ENCODE results near the gene ADAMTSL5.
"Not testable (repeated sequence)": the region's sequence is repeated elsewhere in the genome, so short reads cannot be mapped to it uniquely, and the experiment has no call there.

ADAMTSL5 gene

DNA sequence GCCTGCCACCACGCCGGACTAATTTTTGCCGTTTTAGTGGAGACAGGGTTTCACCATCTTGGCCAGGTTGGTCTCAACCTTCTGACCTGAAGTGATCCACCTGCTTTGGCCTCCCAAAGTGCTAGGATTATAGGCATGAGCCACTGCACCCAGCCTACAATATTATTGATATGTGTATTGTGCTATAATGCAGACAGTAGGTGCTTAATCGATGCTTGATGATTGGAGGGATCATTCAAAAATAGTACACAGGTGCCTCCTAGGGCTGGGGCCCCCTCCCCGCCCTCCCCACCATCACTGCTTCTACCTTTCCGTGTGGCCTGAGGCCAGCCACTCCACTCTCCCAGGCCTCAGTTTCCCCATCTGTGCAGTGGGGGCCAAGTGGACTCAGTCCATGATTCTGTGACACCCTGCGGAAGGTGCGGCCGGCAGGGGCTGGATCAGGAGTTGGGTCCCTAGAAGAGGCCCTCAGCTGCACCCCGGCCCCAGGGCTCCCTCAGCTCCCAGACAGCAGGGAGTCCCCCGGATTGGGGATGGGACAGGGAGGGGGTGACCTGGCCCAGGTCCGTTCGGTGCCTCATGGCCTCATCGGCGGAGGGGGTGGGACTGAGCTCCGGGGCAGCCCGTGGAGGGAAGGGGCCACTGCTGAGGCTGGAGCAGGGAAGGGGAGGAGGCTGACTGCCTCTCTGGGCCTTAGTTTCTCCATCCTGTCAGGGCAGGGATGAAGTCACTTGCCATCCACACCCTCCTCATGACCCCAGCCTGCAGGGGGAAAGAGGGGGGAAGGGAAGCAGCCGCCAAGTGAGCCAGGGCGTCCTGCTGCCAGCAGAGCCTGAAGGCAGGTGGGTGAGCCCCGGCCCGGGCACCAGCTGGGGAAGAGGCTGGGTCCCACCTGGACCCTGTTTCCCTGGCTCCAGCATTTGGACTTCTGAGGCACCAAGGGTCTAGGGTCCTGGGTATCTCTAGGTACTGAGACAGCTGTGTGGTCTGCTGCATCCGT lies 1.2 kb downstream of the ADAMTSL5 start:
- no peak for DNase-seq

DNA sequence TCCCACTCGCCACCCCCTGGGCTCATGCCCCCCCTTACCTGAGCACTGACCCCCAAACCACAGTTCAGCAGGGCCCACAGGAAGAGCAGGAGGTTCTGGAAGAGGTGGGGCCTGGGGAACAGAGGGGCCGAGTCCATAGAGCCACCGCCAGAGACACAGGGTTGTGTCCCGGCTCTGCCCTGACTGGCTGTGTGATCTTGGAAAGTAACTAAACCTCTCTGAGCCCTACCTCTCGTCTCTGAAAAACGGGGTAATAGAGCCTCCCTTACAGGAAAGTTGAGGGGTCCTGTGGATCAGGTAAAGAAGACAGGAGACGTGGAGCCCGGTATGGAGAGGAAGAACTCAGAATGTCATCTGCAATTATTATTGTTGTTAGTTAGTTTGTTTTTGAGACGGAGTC lies 2.0 kb downstream of the ADAMTSL5 start:
- DNase-seq = no peak

DNA sequence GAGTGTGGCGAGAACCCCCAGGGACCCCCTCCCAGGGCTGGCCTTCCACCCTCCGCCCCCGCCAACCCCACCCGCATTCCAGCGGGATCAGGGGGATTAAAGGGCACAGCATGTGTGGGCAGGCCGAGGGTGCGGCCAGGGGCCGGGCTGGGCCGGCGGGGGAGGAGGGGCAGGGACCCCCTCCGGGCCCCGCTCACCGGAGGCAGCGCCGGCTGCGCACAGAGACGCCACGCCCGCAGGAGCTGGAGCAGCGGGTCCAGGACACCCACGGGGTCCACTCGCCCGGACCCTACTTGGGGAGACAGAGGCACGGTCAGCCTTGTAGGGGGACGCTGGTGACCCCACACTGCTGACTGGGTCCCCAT lies 2.4 kb downstream of the ADAMTSL5 start:
- DNase-seq = no peak

DNA sequence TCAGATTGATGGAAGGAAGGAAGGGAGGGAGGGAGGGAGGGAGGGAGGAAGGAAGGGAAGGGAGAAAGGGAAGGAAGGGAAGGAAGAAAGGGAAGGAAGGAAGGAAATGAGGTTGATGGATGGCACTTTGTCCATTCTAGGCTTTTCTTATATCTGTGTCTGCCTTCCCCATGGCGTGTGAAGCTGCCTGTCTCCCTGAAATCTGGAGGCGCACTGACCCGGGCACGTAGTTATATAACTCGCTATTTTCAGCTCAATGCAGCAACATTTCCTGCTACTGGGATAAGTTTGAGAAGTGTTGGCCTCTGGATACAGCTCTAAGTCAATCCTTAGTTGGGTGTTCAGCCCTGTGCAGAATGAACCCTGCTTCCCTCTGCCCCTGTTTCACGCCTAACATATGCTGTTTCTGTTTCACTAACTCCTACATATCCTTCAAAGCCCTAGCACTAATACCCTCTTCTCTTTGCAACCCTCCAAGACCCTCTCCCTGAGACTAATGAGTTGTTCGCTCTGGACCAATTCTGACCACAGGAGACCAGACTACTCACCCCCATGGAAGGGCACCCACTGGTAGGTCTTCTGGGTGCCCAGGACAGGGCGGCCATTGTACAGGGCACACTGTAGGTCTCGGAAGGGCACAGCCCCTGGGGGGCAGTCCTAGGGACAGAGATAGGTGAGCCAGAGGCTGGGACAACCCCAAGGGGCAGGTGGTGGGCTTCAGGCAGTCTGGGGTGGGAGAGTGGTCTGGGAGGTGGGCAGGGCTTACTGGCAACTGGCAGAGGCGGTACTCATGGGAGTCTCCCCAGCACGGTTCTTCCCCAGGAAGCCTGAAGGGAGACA lies 3.0 kb downstream of the ADAMTSL5 start:
- DNase-seq = no peak

DNA sequence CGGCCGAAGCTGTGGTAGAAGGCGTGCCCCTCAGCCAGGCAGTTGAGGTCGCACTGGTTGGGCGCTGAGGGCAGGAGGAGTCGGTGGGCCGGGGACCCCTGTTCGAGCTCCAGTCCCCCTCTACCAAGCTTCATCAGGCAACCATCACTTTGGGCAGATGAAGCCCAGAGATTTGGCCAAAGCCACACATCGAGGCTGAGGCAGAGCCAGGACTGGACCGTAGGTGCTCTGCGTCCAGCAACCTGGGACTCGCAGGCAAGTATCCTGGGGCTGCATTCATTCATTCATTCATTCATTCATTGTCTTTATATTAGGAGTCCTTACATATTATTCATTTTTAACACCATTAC lies 4.3 kb downstream of the ADAMTSL5 start:
- no peak for DNase-seq

DNA sequence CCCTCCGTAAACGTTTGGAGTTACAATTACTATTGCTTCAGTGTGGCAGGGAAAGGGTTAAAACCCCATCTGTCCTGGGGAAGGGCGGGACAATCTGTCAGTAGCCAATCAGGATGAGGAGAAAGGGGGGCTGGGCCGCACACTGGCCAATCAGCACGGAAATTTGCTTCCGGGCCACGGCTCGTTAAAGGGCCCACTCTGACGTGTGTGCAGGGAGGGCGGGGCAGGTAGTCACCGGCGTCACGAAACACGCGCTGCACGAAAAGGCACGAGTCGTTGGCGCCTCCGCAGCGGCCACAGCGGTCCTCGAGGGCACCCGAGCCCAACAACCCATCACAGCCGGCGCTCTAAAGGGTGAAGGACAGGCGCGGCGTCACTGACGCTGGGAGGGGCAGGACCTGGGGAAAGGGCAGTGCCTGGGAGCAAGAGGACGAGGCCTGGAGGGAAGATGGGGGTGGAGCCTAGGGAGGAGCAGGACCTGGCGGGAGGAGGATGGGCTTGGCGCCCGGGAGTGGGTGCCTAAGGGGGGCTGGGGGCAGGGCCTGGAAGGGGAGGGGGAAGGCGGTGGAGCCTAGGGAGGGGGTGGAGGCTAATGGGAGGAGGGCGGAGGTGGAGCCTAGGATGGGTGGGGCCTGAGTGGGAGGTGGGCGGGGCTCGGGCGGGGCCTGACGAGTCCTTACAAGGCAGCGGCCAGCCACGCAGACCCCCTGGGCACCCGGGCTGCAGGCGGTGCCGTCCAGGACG lies 4.9 kb downstream of the ADAMTSL5 start:
- DNase-seq = peak; percentile 93 to 97

DNA sequence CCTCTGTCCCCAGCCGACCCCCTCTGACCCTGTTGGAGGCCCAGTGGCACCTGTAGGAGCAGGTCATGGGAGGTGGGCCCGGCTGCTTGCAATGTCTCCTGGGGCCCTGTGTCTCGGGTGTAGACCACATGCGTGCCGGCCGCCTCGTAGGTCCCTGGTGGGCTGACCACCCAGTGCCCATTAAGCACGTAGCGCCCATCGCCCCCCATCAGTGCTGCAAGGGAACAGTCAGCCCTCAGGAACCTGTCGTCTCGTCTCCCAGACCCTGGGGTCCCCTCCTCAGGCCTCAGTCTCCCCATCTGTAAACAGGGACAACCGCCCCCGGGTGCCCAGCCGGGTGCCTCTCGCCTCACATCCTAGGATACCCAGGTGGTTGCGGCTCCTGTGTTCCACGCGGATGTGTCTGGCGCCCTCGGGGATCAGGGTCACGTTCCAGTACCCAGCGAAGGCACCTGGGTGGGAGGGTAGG lies 5.6 kb downstream of the ADAMTSL5 start:
- DNase-seq = no peak

DNA sequence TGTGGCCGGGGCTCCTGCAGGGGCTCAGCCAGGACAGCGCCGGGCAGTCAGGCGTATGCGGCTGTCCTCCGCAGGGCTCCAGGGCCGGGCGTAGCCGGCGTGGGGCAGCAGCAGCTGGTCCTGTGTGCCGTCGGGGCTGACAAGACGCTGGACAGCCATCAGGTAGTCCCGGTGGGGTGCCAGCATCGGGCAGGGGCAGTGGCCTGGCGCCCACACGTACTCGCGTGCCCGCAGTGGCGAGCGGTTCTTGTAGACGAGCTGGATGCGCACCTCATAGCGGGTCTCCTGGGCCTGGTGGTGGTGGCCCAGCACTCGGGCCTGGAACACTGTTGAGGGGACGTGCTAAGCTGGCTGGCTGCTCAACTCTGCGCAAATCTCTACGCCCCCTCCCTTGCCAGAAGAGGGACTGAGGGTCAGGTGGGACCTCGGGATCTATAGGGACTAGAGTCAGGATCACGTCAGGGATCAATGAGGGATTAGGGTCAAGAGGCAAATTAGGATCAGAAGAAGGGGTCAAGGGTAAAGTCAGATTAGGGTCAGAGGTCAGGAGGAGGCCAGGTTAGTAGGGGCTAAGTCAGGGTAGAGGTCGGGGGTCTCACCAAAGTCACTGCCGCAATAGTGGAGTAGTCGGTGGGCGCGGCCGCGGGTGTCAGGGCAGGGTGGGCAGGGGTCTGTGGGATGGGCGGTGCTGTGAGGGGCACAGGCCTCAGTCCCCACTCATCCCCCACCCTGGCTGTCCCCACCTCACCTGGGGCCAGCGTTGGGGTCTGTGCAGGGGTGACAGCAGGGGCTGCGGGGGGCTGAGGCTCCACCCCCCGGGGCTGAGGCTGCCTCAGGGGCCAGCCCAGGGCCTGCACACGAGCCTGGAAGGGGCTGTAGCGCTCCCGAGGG lies 6.6 kb downstream of the ADAMTSL5 start:
- no peak for DNase-seq

DNA sequence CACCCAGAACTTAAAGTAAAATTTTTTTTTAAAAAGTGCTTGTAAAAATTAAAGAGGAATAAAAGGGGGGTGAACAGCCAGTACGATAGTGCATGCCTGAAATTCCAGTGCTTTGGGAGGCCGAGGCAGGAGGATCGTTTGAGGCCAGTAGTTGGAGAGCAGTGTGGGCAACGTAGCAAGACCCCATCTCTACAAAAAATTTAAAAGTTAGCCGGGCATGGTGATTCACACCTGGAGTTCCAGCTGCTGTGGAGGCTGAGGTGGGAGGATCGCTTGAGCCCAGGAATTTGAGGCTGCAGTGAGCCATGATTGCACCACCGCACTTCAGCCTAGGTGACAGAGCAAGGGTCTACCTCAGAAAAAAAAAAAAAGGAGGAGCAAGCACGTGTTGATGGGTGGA lies 7.8 kb downstream of the ADAMTSL5 start:
- DNase-seq = no peak

DNA sequence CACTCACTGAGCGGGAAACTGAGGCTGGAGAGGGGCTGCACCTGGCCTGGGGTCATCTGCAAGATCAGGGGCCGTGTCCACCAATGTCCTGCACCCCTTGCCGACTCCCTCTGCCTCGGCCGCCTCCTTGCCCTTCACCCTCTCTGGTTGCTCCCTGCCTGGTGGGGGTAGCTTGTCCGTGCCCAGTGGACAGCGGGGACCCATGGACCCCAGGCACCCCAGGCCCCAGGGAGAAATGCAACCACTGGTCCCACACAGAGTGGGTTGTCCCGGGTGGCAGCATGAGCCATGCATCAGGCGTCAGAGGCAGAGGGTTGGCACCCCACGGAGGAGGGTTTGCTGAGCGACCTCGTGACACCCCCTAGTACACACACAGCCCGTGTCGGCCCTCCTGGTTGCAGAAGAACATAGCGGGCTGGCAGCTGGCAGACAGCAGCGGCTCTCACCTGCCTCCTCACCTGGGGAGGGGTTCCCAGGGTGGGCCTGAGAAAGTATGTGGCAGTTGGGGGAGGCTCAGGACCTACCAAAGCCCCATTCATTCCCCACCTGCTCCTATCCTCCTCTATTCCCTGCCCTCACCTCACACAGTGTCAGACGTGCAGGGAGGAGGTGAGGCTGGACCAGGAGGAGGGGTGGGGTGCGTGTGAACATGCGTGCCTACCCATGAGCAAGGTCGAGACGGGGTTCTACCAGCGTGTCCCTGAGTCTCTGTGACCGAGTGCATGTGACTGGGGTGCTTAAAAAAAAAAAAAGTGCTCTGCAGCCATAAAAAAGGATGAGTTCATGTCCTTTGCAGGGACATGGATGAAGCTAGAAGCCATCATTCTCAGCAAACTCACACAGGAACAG lies 8.7 kb downstream of the ADAMTSL5 start:
- no peak for DNase-seq

DNA sequence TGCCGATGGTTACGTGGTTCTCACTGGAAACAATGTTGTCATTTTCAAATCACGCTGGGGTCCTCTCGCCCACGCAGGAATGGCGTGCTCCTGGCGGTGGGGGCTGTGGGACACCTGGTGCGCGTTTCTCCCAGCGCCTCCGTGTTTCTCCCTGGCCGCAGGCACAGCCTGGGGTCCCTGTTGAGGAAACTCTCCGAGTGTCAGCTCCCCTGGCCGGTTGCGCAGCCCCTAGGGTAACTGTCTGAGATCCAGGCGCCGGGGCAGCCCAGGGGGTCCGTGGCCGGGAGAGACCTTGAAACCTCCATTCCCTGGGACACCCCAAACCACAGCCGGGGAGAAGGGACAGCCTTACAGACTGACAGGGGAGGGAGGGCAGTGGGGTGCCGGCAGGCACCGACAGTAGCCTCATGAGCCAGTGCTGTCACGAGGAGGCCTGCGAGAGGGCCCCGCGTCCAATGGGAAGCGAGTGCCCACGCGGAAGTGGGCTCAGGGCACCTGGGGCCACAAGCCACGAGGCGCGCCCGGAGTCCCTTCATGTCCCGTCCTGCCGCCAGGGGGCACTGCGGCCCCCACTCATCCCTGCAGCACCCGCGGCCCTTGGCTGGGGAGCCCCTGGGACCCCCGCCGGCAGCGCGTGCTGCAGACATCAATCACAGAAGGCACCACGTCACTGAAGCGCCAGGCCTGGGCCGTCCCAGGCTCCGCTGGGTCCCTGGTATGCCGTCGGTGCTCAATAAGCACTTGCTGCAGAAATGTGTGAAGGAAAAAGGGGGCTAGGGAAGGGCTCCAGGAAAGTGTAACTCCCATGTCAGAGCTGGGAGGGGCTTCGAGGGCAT lies 9.5 kb downstream of the ADAMTSL5 start:
- peak in 1 of 2 experiments; percentile 46 for DNase-seq

DNA sequence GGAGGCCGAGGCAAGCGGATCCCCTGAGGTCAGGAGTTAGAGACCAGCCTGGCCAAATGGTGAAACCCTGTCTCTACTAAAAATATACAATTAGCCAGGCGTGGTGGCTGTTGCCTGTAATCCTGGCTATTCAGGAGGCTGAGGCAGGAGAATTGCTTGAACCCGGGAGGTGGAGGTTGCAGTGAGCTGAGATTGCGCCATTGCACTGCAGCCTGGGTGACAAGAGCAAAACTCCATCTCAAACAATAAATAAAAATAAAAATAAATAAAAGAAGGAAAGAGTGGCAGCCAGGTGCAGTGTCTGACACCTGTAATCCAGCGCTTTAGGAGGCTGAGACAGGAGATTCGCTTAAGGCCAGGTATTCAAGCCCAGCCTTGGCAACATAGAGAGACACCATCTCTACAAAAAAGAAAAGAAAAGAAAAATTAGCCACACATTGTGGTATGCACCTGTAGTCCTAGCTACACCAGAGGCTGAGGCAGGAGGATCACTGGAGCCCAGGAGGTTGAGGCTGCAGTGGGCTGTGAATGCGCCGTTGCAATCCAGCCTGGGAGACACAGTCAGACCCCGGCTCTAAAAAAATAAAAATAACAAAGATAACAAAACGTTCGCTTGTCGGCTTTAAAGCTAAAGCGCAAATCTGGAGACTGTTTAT lies 10.3 kb downstream of the ADAMTSL5 start:
- DNase-seq = no peak

DNA sequence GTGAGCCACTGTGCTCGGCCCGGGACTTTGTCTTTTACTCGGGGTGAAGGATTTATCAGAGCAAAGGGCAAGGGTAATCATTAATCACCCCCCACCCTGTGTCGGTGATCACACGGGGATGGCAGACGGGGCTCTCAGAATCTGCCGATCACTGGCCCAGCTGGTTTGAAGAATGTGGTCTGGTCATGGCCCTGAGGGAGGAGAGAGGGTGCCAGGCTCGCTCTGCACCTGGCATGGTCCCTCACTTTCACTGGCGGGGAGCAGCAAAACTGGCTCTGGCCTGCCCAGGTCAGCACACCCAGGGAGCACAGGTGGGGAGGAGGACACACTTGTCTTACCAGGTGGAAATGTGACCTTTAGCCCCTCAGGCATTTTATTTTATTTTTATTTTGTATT lies 11.6 kb downstream of the ADAMTSL5 start:
- no peak for DNase-seq

DNA sequence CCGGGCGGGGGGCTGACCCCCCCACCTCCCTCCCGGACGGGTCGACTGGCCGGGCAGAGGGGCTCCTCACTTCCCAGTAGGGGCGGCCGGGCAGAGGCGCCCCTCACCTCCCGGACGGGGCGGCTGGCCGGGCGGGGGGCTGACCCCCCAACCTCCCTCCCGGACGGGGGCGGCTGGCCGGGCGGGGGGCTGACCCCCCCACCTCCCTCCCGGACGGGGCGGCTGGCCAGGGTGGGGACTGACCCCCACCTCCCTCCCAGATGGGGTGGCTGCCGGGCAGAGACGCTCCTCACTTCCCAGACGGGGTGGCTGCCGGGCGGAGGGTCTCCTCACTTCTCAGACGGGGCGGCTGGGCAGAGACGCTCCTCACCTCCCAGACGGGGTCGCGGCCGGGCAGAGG lies 13.6 kb downstream of the ADAMTSL5 start:
- not testable (repeated sequence) for DNase-seq

DNA sequence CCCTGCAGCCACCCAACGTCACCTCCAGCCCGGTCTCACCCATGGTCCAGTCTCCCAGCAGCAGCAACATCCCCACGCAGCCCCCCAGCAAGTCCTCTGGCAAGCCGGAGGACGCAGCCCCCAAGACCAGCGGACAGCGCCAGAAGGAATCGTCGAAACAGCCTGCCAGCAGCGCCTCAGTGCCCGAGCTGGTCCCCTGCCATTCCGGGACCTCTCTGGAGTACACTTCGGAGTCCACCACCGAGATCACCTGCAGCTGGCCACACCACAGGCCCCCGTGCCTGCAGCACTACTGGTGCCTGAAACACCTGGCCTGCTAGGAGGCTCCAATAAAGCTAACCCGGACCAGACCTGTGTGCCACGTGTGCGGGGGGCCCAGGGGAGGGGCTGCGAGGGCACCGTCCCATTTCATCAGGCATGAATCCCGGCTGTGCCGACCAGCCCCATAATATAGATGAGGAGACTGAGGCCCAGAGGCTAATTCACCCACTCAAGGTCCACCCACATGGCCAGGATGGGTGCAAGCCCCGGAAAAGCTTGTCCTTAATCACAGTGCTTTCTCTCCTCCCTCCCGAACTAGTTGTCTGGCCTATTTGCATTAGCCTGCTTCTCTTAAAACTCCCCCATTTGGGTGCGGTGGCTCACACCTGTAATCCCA lies 15.1 kb downstream of the ADAMTSL5 start:
- DNase-seq = no peak

DNA sequence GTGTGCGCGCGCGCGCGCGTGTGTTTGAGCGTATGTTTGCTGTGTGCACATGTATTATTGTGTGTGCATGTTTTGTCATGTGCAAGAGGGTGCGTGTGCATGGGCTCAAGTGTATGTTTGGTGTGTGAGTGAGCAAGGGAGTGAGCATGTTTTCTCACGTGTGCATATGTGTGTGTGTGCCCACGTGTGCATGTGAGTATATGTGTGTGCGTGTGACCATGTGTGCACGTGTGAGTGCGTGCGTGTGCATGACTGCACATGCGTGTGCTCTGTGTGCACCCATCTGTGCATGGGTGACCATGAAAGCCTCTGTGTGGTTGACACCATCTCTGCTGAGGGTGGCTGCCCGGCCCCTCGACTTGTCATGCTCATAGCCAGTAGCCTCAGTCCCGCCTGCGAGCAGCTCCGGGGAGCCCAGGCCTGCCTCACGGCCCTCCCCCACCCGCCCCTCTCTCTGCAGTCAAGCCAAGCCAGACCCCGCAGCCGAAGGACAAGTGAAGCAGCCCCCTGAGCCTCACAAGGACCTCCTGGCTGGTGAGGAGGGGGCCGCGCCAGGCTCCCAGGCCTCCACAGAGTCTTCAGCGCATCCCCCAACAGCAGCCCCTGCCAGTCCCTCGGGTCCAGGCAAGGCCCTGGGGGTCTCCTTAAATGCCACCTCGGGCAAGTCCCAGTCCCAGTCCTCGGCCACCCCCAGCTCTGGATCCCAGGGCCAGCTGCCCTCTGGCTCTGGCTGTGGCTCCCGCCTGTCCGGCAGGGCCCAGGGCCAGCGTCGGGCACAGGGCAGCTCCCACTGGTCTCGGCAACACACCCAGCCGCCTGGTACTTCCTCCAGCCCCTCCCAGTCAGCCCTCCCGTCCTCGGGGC lies 15.9 kb downstream of the ADAMTSL5 start:
- no peak for DNase-seq

DNA sequence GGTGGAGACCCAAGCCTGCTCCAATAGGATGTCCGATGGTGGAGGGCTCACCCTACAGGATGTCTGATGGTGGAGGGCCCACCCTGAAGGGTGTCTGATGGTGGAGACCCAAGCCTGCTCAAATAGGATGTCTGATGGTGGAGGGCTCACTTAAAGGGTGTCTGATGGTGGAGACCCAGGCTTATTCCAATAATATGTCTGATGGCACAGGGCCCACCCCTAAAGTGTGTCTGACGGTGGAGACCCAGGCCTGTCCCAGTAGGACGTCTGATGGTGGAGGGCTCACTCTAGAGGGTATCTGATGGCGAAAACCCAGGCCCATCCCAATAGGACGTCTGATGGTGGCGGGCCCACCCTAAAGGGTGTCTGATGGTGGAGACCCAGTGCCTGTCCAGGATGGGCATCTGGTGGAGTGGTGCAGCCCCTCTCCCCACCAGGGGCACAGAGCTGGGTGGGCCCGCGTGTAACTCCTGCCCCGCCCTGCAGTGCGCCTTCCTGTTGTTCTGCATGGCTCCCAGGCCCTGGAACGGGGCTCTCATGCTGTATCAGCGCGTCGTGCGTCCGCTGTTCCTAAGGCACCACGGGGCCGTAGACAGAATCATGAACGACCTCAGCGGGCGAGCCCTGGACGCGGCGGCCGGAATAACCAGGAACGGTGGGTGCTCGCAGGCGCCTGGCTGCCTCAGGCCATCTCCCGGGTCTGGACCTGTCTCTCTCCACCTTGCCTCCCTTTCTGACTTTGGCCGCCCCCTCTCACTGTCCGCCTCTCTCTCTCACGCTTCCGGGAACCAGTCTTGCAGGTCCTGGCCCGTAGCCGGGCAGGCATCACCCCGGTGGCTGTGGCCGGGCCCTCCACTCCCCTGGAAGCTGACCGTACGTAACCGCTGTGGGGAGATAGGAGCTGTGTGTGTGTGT lies 16.8 kb downstream of the ADAMTSL5 start:
- DNase-seq = no peak
